Lung (tissue), 12 donors: ENCODE results near the gene SLC1A7. TPM values are rescaled to one million over a fixed set of nuclear protein-coding genes. Genes with fewer than 3 reads are reported as not detected.
A peak's percentile ranks its signal among the peaks of the same experiment; 100 is the strongest.

ENCODE experiments used
- ATAC-seq: fragments of 200-7000 bp; cut with Tn5 transposase; one replicate; pipeline ENCODE4 v1.9.1; 2020; ENCODE audit warnings: moderate number of reproducible peaks; ENCODE audit not compliant: insufficient read depth, low FRiP score
- DNase-seq, 3 donors: peaks; one replicate each; pipeline ENCODE4 v3.0.0-alpha.2; 2013 to 2017
- H3K27ac ChIP-seq, 2 donors: one replicate each; pipeline ENCODE4 v1.5.1; 2013; ENCODE audit warnings: mild to moderate bottlenecking in 2 of 2, moderate library complexity in 2 of 2, control low read depth in 1 of 2, inconsistent platforms in 1 of 2, low read depth in 1 of 2, low read length in 1 of 2
- H3K27me3 ChIP-seq, 3 donors: one replicate each; pipeline ENCODE4 v1.5.1; 2013; ENCODE audit warnings: low read length in 2 of 3; ENCODE audit not compliant: control insufficient read depth in 3 of 3, insufficient read depth in 3 of 3
- H3K36me3 ChIP-seq, 4 donors: one replicate each; pipeline ENCODE4 v1.5.1; 2013; ENCODE audit warnings: low read length in 4 of 4, mild to moderate bottlenecking in 1 of 4, moderate library complexity in 1 of 4; ENCODE audit not compliant: control insufficient read depth in 4 of 4, insufficient read depth in 4 of 4
- H3K4me1 ChIP-seq, 5 donors: one replicate each; pipeline ENCODE4 v1.5.1; 2013; ENCODE audit warnings: low read length in 5 of 5, mild to moderate bottlenecking in 2 of 5, moderate library complexity in 1 of 5; ENCODE audit not compliant: control insufficient read depth in 5 of 5, insufficient read depth in 5 of 5
- H3K4me3 ChIP-seq: one replicate; pipeline ENCODE4 v1.5.1; 2013; ENCODE audit warnings: mild to moderate bottlenecking, control low read depth, moderate library complexity
- H3K9ac ChIP-seq, 2 donors: one replicate each; pipeline ENCODE4 v1.5.1; 2013; ENCODE audit warnings: low read length in 2 of 2, control low read depth in 1 of 2; ENCODE audit not compliant: insufficient read depth in 1 of 2
- H3K9me3 ChIP-seq, 4 donors: one replicate each; pipeline ENCODE4 v1.5.1; 2013; ENCODE audit warnings: low read length in 3 of 4, mild to moderate bottlenecking in 1 of 4, moderate library complexity in 1 of 4; ENCODE audit not compliant: control insufficient read depth in 4 of 4, insufficient read depth in 3 of 4
- CTCF ChIP-seq: IDR thresholded peaks from 2 replicates; pipeline ENCODE4 v1.5.1; 2012; ENCODE audit warnings: mild to moderate bottlenecking; ENCODE audit errors: control extremely low read depth, extremely low read depth
- WGBS, 2 donors: extraction: QIAGEN DNeasy Blood & Tissue Kit; methylation state at CpG; one replicate each; pipeline ENCODE4 v1.1.7; 2013; 5-methylcytosine and 5-hydroxymethylcytosine counted together
- polyA plus RNA-seq, 2 donors: library from polyadenylated mRNA; stranded (reverse); fragments of 200-250 nt; gene quantifications; one replicate each; pipeline ENCODE4 v1.2.1, GENCODE V29; 2013
- total RNA-seq, 2 donors: library from RNA; depleted of rRNA in 1 of 2; stranded (reverse); fragments of >200 nt in 1 of 2; gene quantifications; one replicate each; pipeline ENCODE4 v1.2.1, GENCODE V29; 2014 to 2021
- donor health status: control.
- donor health status: control.
- donor health status: Bipolar disorder and iron deficiency.
- donor health status: healthy.
- donor health status: DM: yes; HTN: yes; CAD: no.

The SLC1A7 gene
- total and polyA plus RNA-seq, 4 donors = 0.14 to 0.81 (median 0.38) TPM

- ATAC-seq (no peak), DNase-seq (no peak)
- no peak overlapping the region for H3K4me3 ChIP-seq
- no peak overlapping the region for H3K27ac ChIP-seq
- peaks cover 0 to 5% (median 0%) of the 10 kb centered on the region in 4 donors for H3K36me3 ChIP-seq
- no peak overlapping the region for H3K9ac ChIP-seq
- peaks cover 0 to 24% (median 6%) of the 10 kb centered on the region in 5 donors for H3K4me1 ChIP-seq
- no peaks in the 10 kb centered on the region for H3K9me3 ChIP-seq
- 92 to 97% methylated on average over 2 of the region's 2 CpGs for WGBS, 2 donors
- peaks cover 0 to 3% (median 0%) of the 10 kb centered on the region in 3 donors for H3K27me3 ChIP-seq
- no peak for TF ChIP-seq CTCF
Measured at GRCh38 chr1:53067886-53068285, 74.6 kb downstream of the SLC1A7 start.

- no peak for TF ChIP-seq CTCF
- WGBS, 2 donors = 82 to 88% methylated on average over 13 of the region's 13 CpGs
- H3K9ac ChIP-seq = no peak overlapping the region
- DNase-seq (peak; percentile 81 to 90 (median 89)), ATAC-seq (no peak)
- H3K9me3 ChIP-seq = no peaks in the 10 kb centered on the region
- H3K27ac ChIP-seq = no peak overlapping the region
- peaks cover 0 to 28% (median 6%) of the 10 kb centered on the region in 5 donors for H3K4me1 ChIP-seq
- H3K27me3 ChIP-seq = peaks cover 0 to 7% (median 0%) of the 10 kb centered on the region in 3 donors
- peaks cover 0 to 5% (median 0%) of the 10 kb centered on the region in 4 donors for H3K36me3 ChIP-seq
- H3K4me3 ChIP-seq = no peak overlapping the region
Measured at GRCh38 chr1:53066891-53067738, 75.3 kb downstream of the SLC1A7 start.

- Histone ChIP-seq H3K27ac (peak overlapping the region in 1 of 2 donors; percentile 4), H3K4me1 (peaks cover 0 to 29% (median 7%) of the 10 kb centered on the region in 5 donors), H3K4me3 (no peak overlapping the region), H3K27me3 (peaks cover 0 to 10% (median 0%) of the 10 kb centered on the region in 3 donors), H3K9ac (no peak overlapping the region), H3K36me3 (peaks cover 0 to 5% (median 0%) of the 10 kb centered on the region in 4 donors), H3K9me3 (no peaks in the 10 kb centered on the region)
- DNase-seq = peak; percentile 86 to 94 (median 93)
- 76 to 80% methylated on average over 6 of the region's 6 CpGs for WGBS, 2 donors
- no peak for ATAC-seq
- TF ChIP-seq CTCF = no peak
Measured at GRCh38 chr1:53066488-53066887, 76.0 kb downstream of the SLC1A7 start.
